Stimulated activated CD4-positive, alpha-beta T cell treated with anti-CD3 and anti-CD28 coated beads, Interleukin-1b, Interleukin-23, amount 100 ng/mL, for 4 hours (primary cell): Measurements from ENCODE around the gene GMDS.
A peak's percentile ranks its signal among the peaks of the same experiment; 100 is the strongest.

Experiments
- DNase-seq, 2 donors: peaks; one replicate each; pipeline ENCODE4 v3.0.0-alpha.2; 2020; ENCODE audit warnings: low read depth in 2 of 2

GMDS gene

GRCh38 chr6:1613688-1614447 is 631.5 kb downstream of the GMDS start:
- no peak for DNase-seq

GRCh38 chr6:1613346-1613687 is 632.1 kb downstream of the GMDS start:
- DNase-seq: no peak

- DNase-seq: no peak
These were observed 632.5 kb downstream of the GMDS start for GRCh38 chr6:1612974-1613306.

GRCh38 chr6:1612299-1612973 is 633.0 kb downstream of the GMDS start:
- no peak for DNase-seq

- DNase-seq: no peak
These were observed 633.7 kb downstream of the GMDS start for GRCh38 chr6:1611572-1612298.

- DNase-seq: no peak
These were observed 634.2 kb downstream of the GMDS start for GRCh38 chr6:1611322-1611571.

- DNase-seq: no peak
These were observed 634.7 kb downstream of the GMDS start for GRCh38 chr6:1610497-1611321.

- no peak for DNase-seq
These were observed 635.5 kb downstream of the GMDS start, which contains the start of gene FOXC1 for GRCh38 chr6:1609648-1610496. Gene FOXC1 (plus strand): TSS chr6:1609915. CDS start chr6:1610446, 531 bp downstream.

GRCh38 chr6:1609041-1609647 is 636.3 kb downstream of the GMDS start:
- DNase-seq: no peak

- DNase-seq: no peak
These were observed 637.0 kb downstream of the GMDS start for GRCh38 chr6:1608222-1609040.

GRCh38 chr6:1607516-1608221 is 637.7 kb downstream of the GMDS start:
- no peak for DNase-seq

- DNase-seq: no peak
These were observed 638.5 kb downstream of the GMDS start for GRCh38 chr6:1606780-1607515.

- no peak for DNase-seq
These were observed 639.3 kb downstream of the GMDS start for GRCh38 chr6:1605893-1606779.

- no peak for DNase-seq
These were observed 640.2 kb downstream of the GMDS start for GRCh38 chr6:1605004-1605892.

GRCh38 chr6:1604158-1605003 is 641.0 kb downstream of the GMDS start:
- DNase-seq: peak; percentile 50 to 77

GRCh38 chr6:1603708-1604107 is 641.7 kb downstream of the GMDS start:
- DNase-seq: no peak
